ENCODE data around the gene CHCHD3.

GRCh38 chr7:132953468-132953867, 128.4 kb downstream of the CHCHD3 start:
- TF ChIP-seq CTCF (conservative IDR thresholded peaks at IDR 0.05; ENCODE audit: low read depth, low read length) (no peak), POLR2A (IDR thresholded peaks at IDR 0.05; ENCODE audit: low read depth, low read length) (no peak), MXI1 (IDR thresholded peaks at IDR 0.05; ENCODE audit: borderline replicate concordance, low read depth, low read length) (no peak), BHLHE40 (IDR thresholded peaks at IDR 0.05; ENCODE audit: low read depth, low read length) (no peak), CEBPB (IDR thresholded peaks at IDR 0.05; ENCODE audit: low read depth, low read length) (no peak), SMC3 (IDR thresholded peaks at IDR 0.05; ENCODE audit: low read depth, low read length) (no peak), MAZ (IDR thresholded peaks at IDR 0.05; ENCODE audit: borderline replicate concordance, low read depth, low read length) (no peak), CHD1 (IDR thresholded peaks at IDR 0.05; ENCODE audit: low read depth, low read length) (no peak), ELK1 (IDR thresholded peaks at IDR 0.05; ENCODE audit: borderline replicate concordance, low read depth, low read length) (no peak), FOS (IDR thresholded peaks at IDR 0.05; ENCODE audit: low read depth, low read length) (no peak), NFE2L2 (IDR thresholded peaks at IDR 0.05; ENCODE audit: low read depth, low read length) (no peak), MAFK (IDR thresholded peaks at IDR 0.05; ENCODE audit: low read depth, low read length) (no peak)
